HEK293T (cell line): Measurements from ENCODE around the gene NELFB.

Experiments used
- BHLHE40 ChIP-seq: fragments of 450-650 bp; IDR thresholded peaks from 2 replicates; pipeline ENCODE4 v1.6.1; 2016; ENCODE audit warnings: mild to moderate bottlenecking, moderate library complexity, borderline replicate concordance
- CTBP1 ChIP-seq: fragments of 450-650 bp; IDR thresholded peaks from 2 replicates; pipeline ENCODE4 v1.6.1; 2016; ENCODE audit warnings: borderline replicate concordance
- ELF4 ChIP-seq: fragments of 450-650 bp; IDR thresholded peaks from 2 replicates; pipeline ENCODE4 v1.6.1; 2017; ENCODE audit warnings: antibody characterized with exemption
- FOXA1 ChIP-seq: fragments of 450-650 bp; IDR thresholded peaks from 2 replicates; pipeline ENCODE4 v1.6.1; 2016; ENCODE audit warnings: mild to moderate bottlenecking
- FOXK2 ChIP-seq: fragments of 450-650 bp; IDR thresholded peaks from 2 replicates; pipeline ENCODE4 v1.6.1; 2016; ENCODE audit warnings: mild to moderate bottlenecking
- FOXM1 ChIP-seq: fragments of 450-650 bp; IDR thresholded peaks from 2 replicates; pipeline ENCODE4 v1.6.1; 2017; ENCODE audit warnings: mild to moderate bottlenecking, borderline replicate concordance
- HDGF ChIP-seq: fragments of 450-650 bp; IDR thresholded peaks from 2 replicates; pipeline ENCODE4 v1.6.1; 2017; ENCODE audit warnings: antibody characterized with exemption, borderline replicate concordance
- L3MBTL2 ChIP-seq: fragments of 450-650 bp; conservative IDR thresholded peaks from 2 replicates; pipeline ENCODE4 v1.6.1; 2016; ENCODE audit warnings: mild to moderate bottlenecking
- LEF1 ChIP-seq: fragments of 450-650 bp; IDR thresholded peaks from 2 replicates; pipeline ENCODE4 v1.6.1; 2017; ENCODE audit warnings: mild to moderate bottlenecking, borderline replicate concordance
- NFRKB ChIP-seq: fragments of 450-650 bp; IDR thresholded peaks from 2 replicates; pipeline ENCODE4 v1.6.1; 2016; ENCODE audit warnings: mild to moderate bottlenecking, moderate library complexity
- SP1 ChIP-seq: fragments of 450-650 bp; IDR thresholded peaks from 2 replicates; pipeline ENCODE4 v1.6.1; 2017
- SUZ12 ChIP-seq: fragments of 450-650 bp; IDR thresholded peaks from 2 replicates; pipeline ENCODE4 v1.6.1; 2016; ENCODE audit warnings: mild to moderate bottlenecking

DNA sequence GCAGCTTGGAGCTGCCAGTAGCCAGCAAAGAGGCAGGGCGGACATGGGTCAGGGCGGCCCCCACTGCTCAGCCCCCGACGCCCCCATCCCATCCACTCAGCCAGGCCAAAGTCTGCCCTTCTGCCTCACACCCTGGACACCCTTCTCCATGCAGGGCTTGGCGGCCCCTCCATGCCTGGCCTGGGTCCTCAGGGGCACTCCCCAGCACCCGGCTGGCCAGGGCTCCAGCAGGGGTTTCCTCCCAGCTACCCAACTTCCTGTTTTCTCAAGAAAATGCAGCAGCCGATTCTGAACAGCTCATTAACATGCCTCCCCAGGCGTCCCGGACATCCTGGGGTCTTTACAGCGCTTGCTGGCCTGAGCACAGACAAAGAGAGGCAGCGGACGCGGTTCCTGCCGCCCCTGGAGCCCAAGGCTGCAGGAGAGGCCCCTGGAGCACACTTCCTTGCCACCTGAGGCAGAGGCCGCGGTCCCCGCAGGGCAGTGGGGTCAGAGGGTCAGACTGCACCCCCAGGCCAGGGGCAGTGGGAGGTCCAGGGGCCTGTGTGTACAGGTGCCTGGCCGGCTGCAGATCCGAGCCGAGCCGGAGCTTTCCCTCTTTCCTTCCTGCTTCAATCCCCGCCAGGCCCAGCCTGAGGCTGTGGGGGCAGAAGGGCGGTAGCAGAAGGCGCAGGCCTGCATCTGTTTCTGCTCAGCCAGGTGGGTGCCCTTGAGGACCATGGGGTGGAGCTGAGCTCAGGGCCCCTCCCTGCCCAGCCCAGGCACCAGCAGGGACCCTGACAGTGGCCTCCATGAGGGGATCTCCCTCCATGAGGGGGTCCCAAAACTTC is 65.6 kb downstream of the NELFB start:
- TF ChIP-seq HDGF (no peak), ELF4 (no peak), L3MBTL2 (no peak), BHLHE40 (no peak), SP1 (no peak), FOXM1 (no peak), NFRKB (no peak), SUZ12 (no peak), FOXK2 (no peak), FOXA1 (no peak), CTBP1 (no peak), LEF1 (no peak)
